Mesothelial cell of epicardium (in vitro differentiated cells): ENCODE measurements around the gene FXYD5. TPM values are rescaled to one million over a fixed set of nuclear protein-coding genes. Genes with fewer than 3 reads are reported as not detected.

ENCODE experiments used
- DNase-seq, 2 experiments: peaks; one replicate each; pipeline ENCODE4 v3.0.0; 2021; ENCODE audit warnings: low spot score in 2 of 2; ENCODE audit not compliant: unreplicated experiment in 2 of 2
- H3K27ac Mint-ChIP-seq: 2 replicates; pipeline ENCODE4 v1.8.0; 2021; ENCODE audit warnings: mixed read lengths
- H3K27me3 Mint-ChIP-seq: 2 replicates; pipeline ENCODE4 v1.8.0; 2021; ENCODE audit warnings: low read depth, mixed read lengths
- H3K36me3 Mint-ChIP-seq: 2 replicates; pipeline ENCODE4 v1.8.0; 2021; ENCODE audit warnings: mixed read lengths
- H3K4me1 Mint-ChIP-seq: 2 replicates; pipeline ENCODE4 v1.8.0; 2021; ENCODE audit warnings: mixed read lengths
- H3K4me3 Mint-ChIP-seq: 2 replicates; pipeline ENCODE4 v1.8.0; 2021; ENCODE audit warnings: mild to moderate bottlenecking, moderate library complexity, mixed read lengths
- H3K9me3 Mint-ChIP-seq: 2 replicates; pipeline ENCODE4 v1.8.0; 2021; ENCODE audit warnings: mixed read lengths
- total RNA-seq: library from RNA; stranded (reverse); gene quantifications from 3 replicates; pipeline ENCODE4 v1.2.1, GENCODE V29; 2021
- TF ChIP-seq, protein P1 (sequence below): fragments of 200-600 bp; sonication (generic); IDR thresholded peaks from one replicate; pipeline ENCODE4 v1.5.0; 2021; ENCODE audit warnings: antibody characterized with exemption; ENCODE audit not compliant: unreplicated experiment

Gene FXYD5
- total RNA-seq, 1 donor from 2014 or later = 24.7 TPM

GRCh38 chr19:35133826-35134225, 20.7 kb upstream of the FXYD5 start:
- TF ChIP-seq, protein P1, sequence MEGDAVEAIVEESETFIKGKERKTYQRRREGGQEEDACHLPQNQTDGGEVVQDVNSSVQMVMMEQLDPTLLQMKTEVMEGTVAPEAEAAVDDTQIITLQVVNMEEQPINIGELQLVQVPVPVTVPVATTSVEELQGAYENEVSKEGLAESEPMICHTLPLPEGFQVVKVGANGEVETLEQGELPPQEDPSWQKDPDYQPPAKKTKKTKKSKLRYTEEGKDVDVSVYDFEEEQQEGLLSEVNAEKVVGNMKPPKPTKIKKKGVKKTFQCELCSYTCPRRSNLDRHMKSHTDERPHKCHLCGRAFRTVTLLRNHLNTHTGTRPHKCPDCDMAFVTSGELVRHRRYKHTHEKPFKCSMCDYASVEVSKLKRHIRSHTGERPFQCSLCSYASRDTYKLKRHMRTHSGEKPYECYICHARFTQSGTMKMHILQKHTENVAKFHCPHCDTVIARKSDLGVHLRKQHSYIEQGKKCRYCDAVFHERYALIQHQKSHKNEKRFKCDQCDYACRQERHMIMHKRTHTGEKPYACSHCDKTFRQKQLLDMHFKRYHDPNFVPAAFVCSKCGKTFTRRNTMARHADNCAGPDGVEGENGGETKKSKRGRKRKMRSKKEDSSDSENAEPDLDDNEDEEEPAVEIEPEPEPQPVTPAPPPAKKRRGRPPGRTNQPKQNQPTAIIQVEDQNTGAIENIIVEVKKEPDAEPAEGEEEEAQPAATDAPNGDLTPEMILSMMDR = no peak
- H3K9me3 Mint-ChIP-seq = no peaks in the 10 kb centered on the region
- H3K27ac Mint-ChIP-seq = no peak overlapping the region
- no peak for DNase-seq
- peaks cover 13% of the 10 kb centered on the region for H3K4me1 Mint-ChIP-seq
- H3K36me3 Mint-ChIP-seq = no peaks in the 10 kb centered on the region
- H3K4me3 Mint-ChIP-seq = no peak overlapping the region
- peaks cover 10% of the 10 kb centered on the region for H3K27me3 Mint-ChIP-seq

- peak within 1 kb of the TSS; percentile 37 for H3K27ac Mint-ChIP-seq
- no peak within 1 kb of the TSS for H3K4me3 Mint-ChIP-seq
These were observed 19.8 kb upstream of the FXYD5 start, which contains the start of gene LGI4 for GRCh38 chr19:35134601-35135242. TSS of gene LGI4 (minus strand) at chr19:35135059. CDS start at chr19:35134680, 379 bp downstream.

GRCh38 chr19:35135389-35135909, 19.1 kb upstream of the FXYD5 start:
- TF ChIP-seq, protein P1 = peak; percentile 88
- Mint-ChIP-seq H3K4me3 (no peak overlapping the region), H3K27me3 (peaks cover 20% of the 10 kb centered on the region), H3K27ac (no peak overlapping the region), H3K4me1 (peaks cover 23% of the 10 kb centered on the region), H3K9me3 (no peaks in the 10 kb centered on the region), H3K36me3 (no peaks in the 10 kb centered on the region)
- peak in 1 of 2 experiments; percentile 86 for DNase-seq

More at GRCh38 chr19:35134601-35135242, 19.8 kb upstream of the FXYD5 start, which contains the start of gene LGI4:
- Mint-ChIP-seq H3K4me1 (peaks cover 21% of the 10 kb centered on the region), H3K9me3 (no peaks in the 10 kb centered on the region), H3K27me3 (peaks cover 15% of the 10 kb centered on the region), H3K36me3 (no peaks in the 10 kb centered on the region)
- TF ChIP-seq, protein P1 = no peak
- DNase-seq = no peak

- Mint-ChIP-seq H3K36me3 (no peaks in the 10 kb centered on the region), H3K27ac (no peak overlapping the region), H3K27me3 (peaks cover 26% of the 10 kb centered on the region), H3K4me1 (peaks cover 28% of the 10 kb centered on the region), H3K4me3 (no peak overlapping the region), H3K9me3 (no peaks in the 10 kb centered on the region)
- DNase-seq = no peak
- TF ChIP-seq, protein P1 = no peak
These were observed 18.3 kb upstream of the FXYD5 start for GRCh38 chr19:35136231-35136630.

- peaks cover 36% of the 10 kb centered on the region for H3K4me1 Mint-ChIP-seq
These were observed 17.4 kb upstream of the FXYD5 start for GRCh38 chr19:35136977-35137702.

More at GRCh38 chr19:35136977-35137702, 17.4 kb upstream of the FXYD5 start:
- H3K36me3 Mint-ChIP-seq = no peaks in the 10 kb centered on the region
- H3K27ac Mint-ChIP-seq = no peak overlapping the region
- no peak for DNase-seq
- TF ChIP-seq, protein P1 = no peak
- no peak overlapping the region for H3K4me3 Mint-ChIP-seq
- H3K27me3 Mint-ChIP-seq = peaks cover 35% of the 10 kb centered on the region
- H3K9me3 Mint-ChIP-seq = no peaks in the 10 kb centered on the region
